HG03558 (cell line): ENCODE measurements around the gene CDC42.
"Not testable (repeated sequence)": the region's sequence is repeated elsewhere in the genome, so short reads cannot be mapped to it uniquely, and the experiment has no call there.

Source experiments
- ATAC-seq: cut with Tn5 transposase; IDR thresholded peaks from one replicate; pipeline ENCODE4 v1.9.1; 2021; ENCODE audit warnings: moderate number of reproducible peaks; ENCODE audit not compliant: unreplicated experiment; ENCODE audit errors: extremely low read depth

CDC42 gene

DNA sequence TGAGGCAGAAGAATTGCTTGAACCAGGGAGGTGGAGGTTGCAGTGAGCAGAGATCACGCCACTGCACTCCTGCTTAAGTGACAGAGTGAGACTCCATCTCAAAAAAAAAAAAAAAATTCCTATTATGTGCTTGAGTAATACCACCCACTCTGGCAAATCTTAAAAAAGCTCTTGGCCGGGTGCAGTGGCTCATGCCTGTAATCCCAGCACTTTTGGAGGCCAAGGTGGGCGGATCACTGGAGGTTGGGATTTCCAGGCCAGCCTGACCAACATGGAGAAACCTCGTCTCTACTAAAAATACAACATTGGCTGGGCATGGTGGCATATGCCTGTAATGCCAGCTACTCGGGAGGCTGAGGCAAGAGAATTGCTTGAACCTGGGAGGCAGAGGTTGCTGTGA is 17.7 kb upstream of the CDC42 start:
- ATAC-seq, result not testable (repeated sequence)

DNA sequence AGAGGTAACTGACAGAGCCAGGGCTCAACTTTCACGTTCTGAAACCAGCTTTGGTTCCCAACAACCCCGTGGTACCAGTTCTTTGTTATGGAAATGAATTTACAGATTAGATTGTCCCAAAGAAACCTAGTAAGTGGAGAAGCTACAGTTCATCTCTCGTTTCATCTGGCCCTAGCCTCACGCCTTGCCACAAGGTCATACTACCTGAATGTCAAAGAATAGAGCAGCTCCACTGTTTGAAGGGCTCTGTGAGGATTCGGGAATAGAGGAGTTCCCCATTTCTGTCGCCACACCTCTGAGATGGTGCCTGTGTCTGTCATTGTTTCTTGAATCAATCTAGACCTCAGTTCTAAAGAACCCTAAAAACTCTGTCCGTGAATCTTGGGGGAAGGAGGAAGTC is 15.0 kb upstream of the CDC42 start:
- no peak for ATAC-seq

DNA sequence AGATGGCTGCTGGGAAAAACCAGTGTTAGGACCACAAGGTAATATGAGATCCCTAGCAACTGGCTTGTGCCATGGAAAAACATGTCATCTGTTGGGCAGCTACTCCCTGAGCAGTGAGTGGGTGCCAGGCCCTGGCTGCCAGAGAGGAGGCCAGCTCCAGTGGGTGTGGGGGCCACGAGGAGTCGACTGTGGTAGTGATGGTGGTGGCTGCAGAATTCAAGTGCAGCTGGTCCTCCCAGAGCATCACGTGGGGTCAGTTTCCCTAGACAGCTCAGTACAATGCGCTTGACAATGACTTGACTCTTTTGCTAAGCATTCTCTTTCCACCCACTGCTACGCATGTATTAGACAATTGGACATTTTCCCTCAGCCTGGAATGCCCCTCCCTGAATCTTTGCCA is 14.5 kb upstream of the CDC42 start:
- ATAC-seq, result no peak

DNA sequence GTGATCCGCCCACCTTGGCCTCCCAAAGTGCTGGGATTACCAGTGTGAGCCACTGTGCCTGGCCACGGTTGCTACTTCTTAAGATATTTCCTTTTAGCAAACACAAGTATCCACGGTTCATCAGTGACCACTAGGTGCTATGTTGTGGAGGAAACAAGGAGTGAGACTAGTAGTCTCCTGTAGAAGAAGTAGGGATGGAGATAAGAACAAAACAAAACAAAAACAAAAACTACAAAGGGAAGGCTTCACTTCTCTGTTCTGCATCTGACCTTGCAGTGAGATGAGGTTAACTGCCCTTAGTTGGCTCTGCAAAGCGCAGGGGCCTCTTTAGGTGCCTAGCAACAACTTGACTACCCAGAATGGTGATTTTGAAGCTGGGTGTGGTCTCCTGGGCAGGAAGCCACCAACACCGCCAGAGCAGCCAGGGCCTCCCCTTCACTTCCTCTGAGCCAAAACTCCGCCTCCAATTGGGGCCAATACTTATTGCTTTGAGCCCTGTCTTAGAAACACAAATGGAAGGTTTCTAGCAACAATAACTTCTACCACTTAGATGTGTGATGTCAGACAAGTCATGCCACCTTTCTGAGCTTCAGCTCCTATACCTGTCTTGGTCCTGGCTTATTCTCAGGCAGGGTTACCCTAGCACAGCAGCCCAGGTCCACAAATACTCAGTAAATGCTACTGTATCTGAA is 12.8 kb upstream of the CDC42 start:
- ATAC-seq, result peak; percentile 76

DNA sequence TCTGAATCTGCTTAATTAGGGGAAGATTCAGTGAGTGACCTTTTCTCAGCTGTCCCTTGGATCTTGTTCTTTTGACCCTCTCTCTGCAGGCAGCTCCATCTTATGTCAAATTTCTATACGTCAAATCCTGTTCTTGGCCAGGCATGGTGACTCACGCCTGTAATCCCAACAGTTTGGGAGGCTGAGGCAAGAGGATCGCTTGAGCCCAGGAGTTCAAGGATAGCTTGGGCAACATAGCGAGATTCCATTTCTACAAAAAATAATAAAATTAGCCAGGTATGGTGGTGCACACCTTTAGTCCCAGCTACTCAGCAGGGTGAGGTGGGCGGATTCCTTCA is 12.3 kb upstream of the CDC42 start:
- no peak for ATAC-seq

DNA sequence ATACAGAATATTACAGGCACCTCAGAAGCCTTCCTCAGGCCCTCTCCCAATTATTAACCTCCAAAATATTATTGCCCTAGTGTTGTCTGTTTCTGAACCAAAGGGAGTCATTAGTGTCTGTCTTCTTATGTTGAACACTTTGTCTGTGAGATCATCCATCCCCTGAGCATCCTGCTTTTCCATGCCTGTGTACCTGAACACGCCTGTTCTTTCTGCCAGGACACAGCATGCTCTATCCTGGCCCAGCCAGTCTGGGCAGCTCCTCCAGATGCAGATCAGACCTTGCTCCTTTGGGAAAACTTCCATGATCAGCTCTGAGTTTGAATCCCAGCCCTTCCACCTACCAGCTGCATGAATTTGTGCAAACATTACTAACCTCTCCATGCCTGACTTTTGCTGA is 11.0 kb upstream of the CDC42 start:
- ATAC-seq, result no peak

DNA sequence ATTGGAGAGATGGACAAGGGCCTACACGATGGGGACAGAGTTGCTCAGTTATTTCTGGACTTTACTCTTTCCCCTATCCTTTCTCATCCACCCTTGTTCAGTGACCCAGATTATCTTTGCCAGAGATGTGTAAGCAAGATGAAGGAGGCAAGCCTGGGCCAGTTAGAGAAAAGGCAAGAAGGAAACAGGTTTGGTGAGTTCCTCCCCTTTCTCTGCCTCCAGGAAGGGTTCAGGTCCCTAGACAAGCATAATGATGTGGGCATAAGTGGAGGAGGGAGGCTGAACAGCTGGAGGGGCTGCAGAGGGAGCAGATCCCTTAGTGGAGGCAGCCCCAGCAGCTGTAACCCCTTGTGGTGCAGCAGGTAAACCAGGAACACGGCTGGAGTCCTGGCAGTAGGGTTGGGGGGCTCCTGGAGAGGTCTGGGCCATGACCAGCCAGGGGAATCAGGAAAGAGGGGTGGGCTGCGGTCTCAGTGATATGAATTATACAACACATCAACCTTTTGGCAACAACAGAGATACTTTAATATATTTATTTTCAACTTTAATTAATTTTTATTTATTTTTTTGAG is 9.2 kb upstream of the CDC42 start:
- ATAC-seq, result no peak

DNA sequence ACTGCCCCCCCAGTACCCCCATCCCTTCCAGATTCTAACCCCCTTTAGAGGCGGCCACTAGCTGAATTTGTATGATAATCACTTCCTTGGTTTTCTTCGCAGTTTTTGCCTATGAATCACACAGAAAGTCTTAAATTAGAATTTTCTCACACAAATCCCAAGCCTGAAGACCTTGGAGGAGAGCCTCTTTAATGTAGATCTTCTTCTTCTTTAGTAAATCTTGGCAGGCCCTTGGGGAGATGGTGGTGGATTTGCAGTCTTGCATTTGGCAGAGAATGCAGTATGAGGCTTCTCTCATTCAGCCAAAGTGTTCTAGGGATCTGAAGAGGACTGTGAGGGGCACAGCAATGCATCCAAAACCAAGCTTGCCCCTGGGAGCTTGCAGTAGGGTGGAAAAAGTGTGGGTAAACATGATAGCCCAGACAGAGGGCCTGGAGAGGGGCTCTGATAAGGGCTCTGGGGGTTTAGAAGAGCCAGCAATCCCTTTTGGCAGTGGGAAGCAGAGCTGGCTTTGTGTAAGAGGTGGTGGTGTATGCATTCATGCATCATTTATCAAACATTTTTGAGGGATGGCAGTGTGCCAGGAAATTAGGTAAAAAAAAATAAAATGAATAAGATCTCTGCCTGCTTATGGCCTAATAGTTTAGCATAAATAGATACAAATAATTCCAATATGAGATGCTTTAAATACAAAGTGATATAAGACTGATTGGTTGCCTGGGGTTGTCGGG is 7.7 kb upstream of the CDC42 start:
- ATAC-seq, result no peak

DNA sequence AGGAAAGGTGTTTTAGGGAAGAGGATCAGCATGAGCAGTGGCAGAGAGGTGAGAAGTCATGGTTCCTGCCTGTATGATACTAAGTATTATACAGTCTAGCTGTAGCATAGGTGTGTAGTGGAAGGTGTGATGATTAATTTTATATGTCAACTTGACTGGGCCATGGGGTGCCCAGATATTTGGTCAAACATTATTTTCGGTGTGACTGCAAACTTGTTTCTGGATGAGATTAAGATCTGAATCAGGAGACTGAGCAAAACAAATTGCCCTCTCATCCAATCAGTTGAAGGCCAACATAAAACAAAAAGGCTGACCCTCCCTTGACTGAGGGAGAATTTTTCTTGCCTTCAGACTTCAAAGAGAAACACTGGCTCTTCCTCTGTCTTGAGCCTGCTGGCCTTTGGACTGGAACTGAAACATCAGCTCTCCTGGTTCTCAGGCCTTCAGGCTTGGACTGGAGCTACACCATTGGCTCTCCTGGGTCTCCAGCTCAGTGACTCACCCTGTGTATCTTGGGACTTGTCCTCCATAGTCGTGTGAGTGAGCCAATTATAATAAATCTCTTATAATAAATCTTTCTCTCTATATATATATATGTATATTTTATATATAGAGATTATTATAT is 6.8 kb upstream of the CDC42 start:
- ATAC-seq, result no peak

DNA sequence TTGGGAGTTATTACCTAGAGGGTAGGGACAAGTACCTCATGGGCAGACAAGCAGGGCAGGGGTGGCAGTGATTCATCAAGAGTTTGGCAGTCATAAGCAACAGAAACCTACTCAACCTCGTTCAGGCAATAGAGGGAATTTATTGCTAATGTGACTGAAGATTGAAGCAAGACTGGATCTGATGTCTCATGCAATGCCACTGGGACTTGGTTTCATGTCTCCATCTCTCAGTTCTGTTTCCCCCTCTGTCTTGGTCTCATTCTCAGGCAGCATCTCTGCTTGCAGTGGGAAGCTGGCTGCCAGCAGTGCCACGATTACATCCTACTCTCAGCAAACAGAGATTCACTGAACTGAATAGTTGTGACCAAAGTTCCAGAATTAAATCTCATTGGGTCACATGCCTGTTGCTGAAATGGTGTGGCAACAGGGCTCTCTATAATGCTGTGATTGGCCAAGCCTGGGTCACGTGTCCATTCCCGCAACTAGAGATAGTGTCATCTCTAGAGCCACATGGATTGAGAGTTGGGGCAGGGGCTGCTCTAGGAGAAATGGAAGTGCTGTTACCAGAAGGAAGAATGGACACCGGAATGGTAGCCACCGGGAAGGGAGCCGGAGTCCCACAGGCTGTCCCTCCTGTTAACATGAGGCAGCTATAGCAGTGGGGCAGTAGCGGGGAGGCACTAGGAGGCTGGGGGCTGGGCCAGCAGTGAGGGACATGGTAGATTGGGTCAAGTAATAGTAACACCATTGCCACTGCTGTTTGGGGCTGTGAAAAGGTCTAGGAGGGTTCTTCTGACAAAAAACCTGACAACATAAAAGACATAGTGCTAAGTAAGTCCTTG is 3.9 kb upstream of the CDC42 start:
- no peak for ATAC-seq

DNA sequence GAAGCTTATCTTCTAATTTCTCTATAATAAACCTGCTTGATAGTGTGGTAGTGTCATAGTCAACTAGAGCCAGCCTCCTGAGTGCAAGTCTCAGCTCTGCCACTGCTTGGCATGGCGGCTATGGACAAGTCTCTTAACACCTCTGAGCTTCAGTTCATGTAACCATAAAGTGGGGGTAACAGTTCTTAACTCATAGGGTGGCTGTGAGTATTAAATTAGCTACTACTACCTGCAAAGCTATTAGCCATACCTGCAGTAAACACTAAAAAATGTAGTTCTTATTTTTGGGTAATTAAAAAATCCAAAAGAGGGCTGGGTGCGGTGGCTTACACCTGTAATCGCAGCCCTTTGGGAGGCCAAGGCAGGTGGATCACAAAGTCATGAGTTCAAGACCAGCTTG is 2.2 kb upstream of the CDC42 start:
- no peak for ATAC-seq

DNA sequence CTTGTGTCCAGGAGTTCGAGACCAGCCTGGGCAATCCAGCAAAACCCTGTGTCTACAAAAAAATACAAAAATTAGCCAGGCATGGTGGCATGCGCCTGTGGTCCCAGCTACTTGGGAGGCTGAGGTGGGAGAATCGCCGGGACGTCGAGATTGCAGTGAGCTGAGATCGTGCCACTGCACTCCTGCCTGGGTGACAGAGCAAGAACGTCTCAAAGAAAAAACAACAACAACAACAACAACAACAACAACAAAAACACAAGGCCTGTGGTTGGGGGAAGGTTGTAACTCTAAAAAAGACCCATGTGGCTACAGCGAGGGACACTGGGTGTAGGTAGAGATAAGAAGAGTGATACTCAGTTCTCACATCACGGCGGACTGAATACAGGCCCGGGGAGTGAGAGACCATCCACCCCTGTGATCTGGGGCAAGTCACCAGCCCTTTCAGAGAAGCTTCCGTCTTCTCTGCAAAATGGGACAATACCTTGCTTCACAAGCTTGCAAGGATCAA is 848 bp upstream of the CDC42 start:
- no peak for ATAC-seq

DNA sequence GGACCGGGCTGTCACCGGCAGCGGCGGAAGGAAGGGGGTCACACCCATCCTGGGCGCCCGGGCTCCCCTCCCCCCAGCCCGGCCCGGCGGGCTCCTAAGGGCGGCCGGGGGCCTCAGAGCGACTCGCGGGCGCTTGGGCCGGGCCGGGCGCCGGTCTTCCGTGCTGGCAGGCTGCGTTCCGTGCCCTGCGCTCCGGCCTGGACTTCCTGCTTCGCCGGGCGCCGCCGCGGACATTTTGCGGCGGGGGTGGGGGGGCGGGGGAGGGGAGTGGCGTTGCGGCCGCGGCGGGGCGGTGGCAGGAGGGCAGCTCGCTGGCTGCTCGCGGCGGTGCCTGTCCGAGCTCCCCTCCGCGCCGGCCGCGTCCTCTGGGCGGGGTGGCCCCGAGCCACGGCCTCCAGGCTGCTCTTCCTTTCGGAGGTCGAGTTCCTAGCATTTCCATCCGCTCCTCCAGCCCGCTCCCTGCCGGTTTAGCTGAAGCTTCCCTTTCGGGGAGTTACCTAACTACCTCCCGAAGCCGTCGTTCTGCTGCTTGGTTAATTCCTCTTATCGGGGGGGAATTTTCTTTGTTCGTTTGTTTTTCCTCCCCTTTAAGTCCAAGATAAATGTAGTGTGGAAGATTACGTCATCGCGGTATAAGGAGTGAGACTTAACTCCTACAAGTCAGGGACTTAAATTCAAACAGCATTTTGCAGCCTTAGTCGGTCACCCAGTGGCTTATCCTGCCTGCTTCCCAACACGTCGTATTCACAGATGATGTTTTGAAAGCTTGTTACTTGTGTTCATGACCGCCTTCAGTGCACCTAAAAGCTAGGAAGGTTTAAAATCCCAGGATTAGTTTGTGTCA is 730 bp downstream of the CDC42 start:
- no peak for ATAC-seq

DNA sequence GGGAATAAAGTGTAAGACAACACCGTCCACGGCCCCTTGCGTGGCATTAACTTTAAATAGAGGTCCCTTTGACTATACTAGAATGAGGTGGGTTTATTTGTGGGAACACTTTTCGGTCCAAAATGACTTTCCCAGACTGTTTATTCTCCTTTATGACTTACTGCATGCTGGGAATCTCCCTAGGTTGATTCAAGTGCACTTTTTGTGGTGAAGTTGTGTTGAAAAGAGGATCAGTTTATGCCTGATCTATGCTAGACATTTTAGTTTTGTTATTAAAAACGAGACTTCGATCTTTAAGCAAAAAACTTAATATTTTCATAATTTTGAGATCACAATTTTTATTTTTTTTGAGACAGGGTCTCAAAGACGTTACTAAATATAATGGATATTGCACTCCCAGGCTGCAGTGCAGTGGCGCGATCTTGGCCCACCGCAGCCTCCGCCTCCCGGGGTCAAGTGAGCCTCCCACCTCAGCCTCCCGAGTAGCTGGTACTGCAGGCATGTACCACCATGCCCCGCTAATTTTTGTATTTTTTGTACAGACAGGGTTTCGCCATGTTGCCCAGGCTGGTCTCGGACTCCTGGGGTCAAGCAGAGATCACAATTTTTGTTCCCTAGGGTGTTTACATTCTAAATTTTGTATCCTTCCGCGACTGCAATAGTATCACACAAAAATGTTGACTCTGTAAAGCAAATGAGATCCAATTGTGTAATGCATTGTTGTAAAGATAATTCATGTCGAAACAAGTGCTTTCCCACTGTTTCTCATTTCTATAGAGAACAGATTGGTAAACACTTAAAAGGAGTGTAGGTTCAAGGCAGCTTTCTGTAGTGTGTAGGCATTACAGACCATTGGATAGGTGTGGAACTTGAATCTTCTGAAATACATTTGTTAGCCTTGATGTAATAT is 1.6 kb downstream of the CDC42 start:
- no peak for ATAC-seq

DNA sequence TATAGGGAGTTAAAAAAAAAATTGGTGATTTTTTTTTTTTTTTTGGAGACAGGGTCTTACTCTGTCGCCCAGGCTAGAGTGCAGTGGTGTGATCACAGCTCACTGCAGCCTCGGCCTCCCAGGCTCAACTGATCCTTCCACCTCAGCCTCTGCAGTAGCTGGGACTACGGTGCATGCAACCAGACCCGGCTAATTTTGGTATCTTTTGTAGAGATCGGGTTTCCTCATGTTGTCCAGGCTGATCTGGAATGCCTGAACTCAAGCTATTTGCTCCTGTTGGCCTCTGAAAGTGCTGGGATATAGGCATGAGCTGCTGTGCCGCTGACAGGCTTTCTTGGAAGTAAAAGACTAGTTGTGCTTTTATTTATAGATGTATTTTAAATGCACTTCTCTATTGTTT is 3.0 kb downstream of the CDC42 start:
- no peak for ATAC-seq

DNA sequence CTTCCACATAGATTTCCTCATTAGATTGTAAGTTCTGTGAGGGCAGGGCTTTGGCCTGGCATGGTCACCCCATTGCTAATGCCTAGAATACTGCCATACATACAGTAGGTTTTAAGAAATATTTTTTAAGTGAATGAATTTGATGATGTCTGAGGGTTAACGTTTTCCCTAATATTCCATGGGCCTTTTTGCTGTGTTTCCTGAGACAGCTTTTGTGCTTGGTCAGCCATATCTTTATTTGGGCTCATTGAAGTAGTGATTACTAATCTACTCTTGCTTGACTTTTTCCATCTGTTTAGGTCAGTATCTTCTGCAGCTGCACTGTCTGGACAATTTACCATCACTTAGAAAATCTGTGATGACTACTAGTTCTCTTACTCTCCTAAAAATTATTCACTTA is 3.5 kb downstream of the CDC42 start:
- no peak for ATAC-seq

DNA sequence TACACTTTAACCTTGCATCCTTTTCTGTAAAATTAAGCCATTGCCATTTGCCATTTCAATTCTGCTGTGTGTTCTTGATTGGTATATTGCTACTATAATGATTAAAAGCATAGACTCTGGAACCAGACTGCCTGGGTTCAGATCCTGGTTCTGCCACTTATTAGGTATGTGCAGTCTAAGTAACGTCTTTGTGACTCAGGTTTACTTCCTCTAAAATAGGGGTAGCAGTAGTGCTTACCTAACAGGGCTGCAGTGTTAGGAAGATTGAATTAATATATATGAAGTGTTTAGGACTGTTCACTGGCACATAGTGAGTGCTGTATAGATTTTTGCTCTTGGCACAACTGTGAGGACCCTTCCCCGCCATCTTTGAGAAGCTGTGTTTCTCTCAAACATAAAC is 4.4 kb downstream of the CDC42 start:
- no peak for ATAC-seq

DNA sequence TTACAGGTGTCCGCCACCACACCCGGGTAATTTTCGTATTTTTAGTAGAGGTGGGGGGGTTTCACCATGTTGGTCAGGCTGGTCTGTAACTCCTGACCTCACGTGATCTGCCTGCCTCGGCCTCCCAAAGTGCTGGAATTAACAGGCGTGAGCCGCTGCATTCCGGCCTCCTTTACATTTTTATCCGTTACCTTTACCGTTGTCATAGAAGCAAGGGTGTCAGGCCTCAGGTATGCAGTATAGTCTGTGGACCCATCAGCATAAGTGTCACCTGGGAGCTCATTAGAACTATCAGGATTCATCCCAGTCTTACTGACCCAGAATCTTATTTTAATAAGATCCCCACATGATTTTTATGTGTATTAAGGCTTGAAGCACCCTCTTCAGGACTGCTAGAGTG is 5.4 kb downstream of the CDC42 start:
- no peak for ATAC-seq
